Skin epidermis (tissue), 12 donors: ENCODE measurements around the gene USP34.
"Not testable (repeated sequence)": the region's sequence is repeated elsewhere in the genome, so short reads cannot be mapped to it uniquely, and the experiment has no call there.

Source experiments
- H3K27ac ChIP-seq, 21 experiments: fragments of 200-600 bp; sonication (generic) in 11 of 21; one replicate each; pipeline ENCODE4 v1.5.0; 2020; ENCODE audit warnings: mild to moderate bottlenecking in 3 of 21, inconsistent platforms in 2 of 21, moderate library complexity in 2 of 21
- H3K4me3 ChIP-seq, 7 experiments: fragments of 200-600 bp; sonication (generic) in 2 of 7; one replicate each; pipeline ENCODE4 v1.5.0; 2020; ENCODE audit warnings: inconsistent platforms in 2 of 7, mild to moderate bottlenecking in 2 of 7, moderate library complexity in 1 of 7

USP34 gene

GRCh38 chr2:61470965-61471904 lies at the start of gene USP34:
USP34 (minus strand) TSS chr2:61471087; CDS start chr2:61470692, 395 bp downstream.
- H3K27ac ChIP-seq, result peak within 1 kb of the TSS; percentile 86 to 100 (median 99)
- H3K4me3 ChIP-seq, result peak within 1 kb of the TSS; percentile 53 to 93 (median 81)

GRCh38 chr2:61520261-61520660 lies 49.4 kb upstream of the USP34 start:
- H3K4me3 ChIP-seq, result no peak overlapping the region
- H3K27ac ChIP-seq, result no peak overlapping the region

- no peak overlapping the region for H3K4me3 ChIP-seq
Measured at GRCh38 chr2:61512768-61513398, 42.0 kb upstream of the USP34 start.

GRCh38 chr2:61510674-61511671 lies 40.1 kb upstream of the USP34 start:
- no peak overlapping the region for H3K4me3 ChIP-seq
- peak overlapping the region in 1 of 21 experiments; percentile 17 for H3K27ac ChIP-seq

More at GRCh38 chr2:61512768-61513398, 42.0 kb upstream of the USP34 start:
- no peak overlapping the region for H3K27ac ChIP-seq

- Histone ChIP-seq H3K4me3 (no peak overlapping the region), H3K27ac (no peak overlapping the region)
Measured at GRCh38 chr2:61504949-61505348, 34.1 kb upstream of the USP34 start.

GRCh38 chr2:61499060-61499459 lies 28.2 kb upstream of the USP34 start:
- Histone ChIP-seq H3K27ac (no peak overlapping the region), H3K4me3 (no peak overlapping the region)

GRCh38 chr2:61493523-61493942 lies 22.6 kb upstream of the USP34 start:
- Histone ChIP-seq H3K4me3 (no peak overlapping the region), H3K27ac (peak overlapping the region in 4 of 21 experiments; percentile 15 to 37 (median 22))

- Histone ChIP-seq H3K4me3 (no peak overlapping the region), H3K27ac (no peak overlapping the region)
Measured at GRCh38 chr2:61492476-61492875, 21.6 kb upstream of the USP34 start.

GRCh38 chr2:61485281-61485680 lies 14.4 kb upstream of the USP34 start:
- H3K27ac ChIP-seq, result no peak overlapping the region
- no peak overlapping the region for H3K4me3 ChIP-seq

GRCh38 chr2:61478086-61478485 lies 7.2 kb upstream of the USP34 start:
- Histone ChIP-seq H3K4me3 (no peak overlapping the region), H3K27ac (no peak overlapping the region)

- not testable (repeated sequence) for H3K27ac ChIP-seq, H3K4me3 ChIP-seq
Measured at GRCh38 chr2:61476929-61477589, 6.2 kb upstream of the USP34 start.

GRCh38 chr2:61471905-61472805 lies 1.3 kb upstream of the USP34 start:
- peak overlapping the region in 20 of 21 experiments; percentile 86 to 100 (median 99) for H3K27ac ChIP-seq

GRCh38 chr2:61470122-61470951 lies 550 bp downstream of the USP34 start:
- Histone ChIP-seq H3K27ac (peak overlapping the region; percentile 86 to 100 (median 99)), H3K4me3 (peak overlapping the region; percentile 53 to 93 (median 81))

More at GRCh38 chr2:61471905-61472805, 1.3 kb upstream of the USP34 start:
- peak overlapping the region; percentile 53 to 93 (median 81) for H3K4me3 ChIP-seq

GRCh38 chr2:61469424-61470121 lies 1.3 kb downstream of the USP34 start:
- Histone ChIP-seq H3K27ac (peak overlapping the region; percentile 86 to 100 (median 99)), H3K4me3 (peak overlapping the region; percentile 53 to 93 (median 81))

- H3K4me3 ChIP-seq, H3K27ac ChIP-seq: not testable (repeated sequence)
Measured at GRCh38 chr2:61468231-61468630, 2.7 kb downstream of the USP34 start.

- no peak overlapping the region for H3K4me3 ChIP-seq
- no peak overlapping the region for H3K27ac ChIP-seq
Measured at GRCh38 chr2:61465045-61465444, 5.8 kb downstream of the USP34 start.
